Astrocyte of the spinal cord (primary cell): Measurements from ENCODE around the gene GLOD4.
A peak's percentile ranks its signal among the peaks of the same experiment; 100 is the strongest.
"Not testable (repeated sequence)": the region's sequence is repeated elsewhere in the genome, so short reads cannot be mapped to it uniquely, and the experiment has no call there.

Experiments used
- DNase-seq: peaks from one replicate; pipeline ENCODE4 v3.0.0; 2011; ENCODE audit warnings: low read depth, low spot score
- H3K4me3 ChIP-seq: 2 replicates; pipeline ENCODE4 v1.5.1; 2011; ENCODE audit warnings: low read depth, mild to moderate bottlenecking, low read length, moderate library complexity
- in situ Hi-C: cut with HindIII; loops from 2 replicates; pipeline ENCODE4 v1.10.0; 2017; ENCODE audit warnings: low sequenced_read_pairs
- TF ChIP-seq, protein P1 (sequence below): IDR thresholded peaks from 2 replicates; pipeline ENCODE4 v1.5.1; 2012; ENCODE audit warnings: low read depth, mild to moderate bottlenecking, low read length, inconsistent platforms

Gene GLOD4

GRCh38 chr17:781805-782731, at the start of gene GLOD4, which contains the start of gene MRM3:
Gene GLOD4 (minus strand): TSS chr17:782280. CDS start chr17:782255, 25 bp downstream.
Gene MRM3 (plus strand): TSS chr17:782353. CDS start chr17:782379, 26 bp downstream.
- peak within 1 kb of the TSS; percentile 99 for H3K4me3 ChIP-seq
- in situ Hi-C loops, result no loop called here
- TF ChIP-seq, protein P1, sequence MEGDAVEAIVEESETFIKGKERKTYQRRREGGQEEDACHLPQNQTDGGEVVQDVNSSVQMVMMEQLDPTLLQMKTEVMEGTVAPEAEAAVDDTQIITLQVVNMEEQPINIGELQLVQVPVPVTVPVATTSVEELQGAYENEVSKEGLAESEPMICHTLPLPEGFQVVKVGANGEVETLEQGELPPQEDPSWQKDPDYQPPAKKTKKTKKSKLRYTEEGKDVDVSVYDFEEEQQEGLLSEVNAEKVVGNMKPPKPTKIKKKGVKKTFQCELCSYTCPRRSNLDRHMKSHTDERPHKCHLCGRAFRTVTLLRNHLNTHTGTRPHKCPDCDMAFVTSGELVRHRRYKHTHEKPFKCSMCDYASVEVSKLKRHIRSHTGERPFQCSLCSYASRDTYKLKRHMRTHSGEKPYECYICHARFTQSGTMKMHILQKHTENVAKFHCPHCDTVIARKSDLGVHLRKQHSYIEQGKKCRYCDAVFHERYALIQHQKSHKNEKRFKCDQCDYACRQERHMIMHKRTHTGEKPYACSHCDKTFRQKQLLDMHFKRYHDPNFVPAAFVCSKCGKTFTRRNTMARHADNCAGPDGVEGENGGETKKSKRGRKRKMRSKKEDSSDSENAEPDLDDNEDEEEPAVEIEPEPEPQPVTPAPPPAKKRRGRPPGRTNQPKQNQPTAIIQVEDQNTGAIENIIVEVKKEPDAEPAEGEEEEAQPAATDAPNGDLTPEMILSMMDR, result no peak

GRCh38 chr17:830950-831349, 48.9 kb upstream of the GLOD4 start:
- TF ChIP-seq, protein P1, result no peak
- in situ Hi-C loops, result no loop called here
- no peak for DNase-seq
- H3K4me3 ChIP-seq, result no peak overlapping the region

More at GRCh38 chr17:781805-782731, at the start of gene GLOD4, which contains the start of gene MRM3:
- peak; percentile 86 for DNase-seq

DNA sequence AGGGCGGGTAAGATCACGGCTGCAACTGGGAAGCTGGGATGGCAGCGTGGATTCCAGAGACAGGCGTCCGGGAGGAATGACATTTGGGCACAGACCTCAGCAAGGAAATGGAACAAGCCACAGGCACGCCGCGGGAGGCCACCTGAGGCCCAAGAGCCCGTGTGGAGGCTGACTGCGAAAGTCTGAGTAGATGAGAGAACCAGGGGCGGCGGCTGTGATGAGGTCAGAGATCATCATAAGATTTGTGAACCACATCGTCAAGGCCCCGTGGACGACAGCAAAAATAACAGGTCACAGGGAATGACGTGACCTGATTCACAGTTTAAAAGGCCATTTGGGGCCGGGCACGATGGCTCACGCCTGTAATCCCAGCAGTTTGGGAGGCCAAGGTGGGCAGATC, 48.3 kb upstream of the GLOD4 start:
- in situ Hi-C loops, result no loop called here
- TF ChIP-seq, protein P1, result no peak
- DNase-seq, result no peak
- H3K4me3 ChIP-seq, result no peak overlapping the region

- H3K4me3 ChIP-seq, in situ Hi-C loops, DNase-seq: not testable (repeated sequence)
Measured at GRCh38 chr17:829614-830013, 47.5 kb upstream of the GLOD4 start.

- no peak for DNase-seq
- in situ Hi-C loops, result no loop called here
- no peak overlapping the region for H3K4me3 ChIP-seq
- TF ChIP-seq, protein P1, result no peak
Measured at GRCh38 chr17:828761-829160, 46.7 kb upstream of the GLOD4 start.

DNA sequence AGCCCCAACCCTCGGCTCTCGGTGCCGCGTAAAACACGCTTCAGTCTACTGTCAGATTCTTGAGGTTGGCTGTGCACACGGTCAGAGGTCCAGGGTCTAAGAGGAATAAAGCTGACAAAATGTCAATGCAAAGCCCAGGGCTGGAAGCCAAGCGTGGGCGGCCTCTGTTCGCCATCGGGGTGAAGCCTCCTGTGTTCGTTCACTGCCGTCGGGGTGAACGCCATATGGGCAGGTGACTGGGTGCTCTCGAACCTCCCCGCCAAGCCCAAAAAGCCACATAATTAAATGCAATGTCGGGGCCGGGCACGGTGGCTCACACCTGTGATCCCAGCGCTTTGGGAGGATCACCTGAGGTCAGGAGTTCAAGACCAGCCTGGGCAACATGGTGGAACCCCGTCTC, 44.7 kb upstream of the GLOD4 start:
- no peak overlapping the region for H3K4me3 ChIP-seq
- DNase-seq, result no peak
- TF ChIP-seq, protein P1, result no peak
- in situ Hi-C loops, result no loop called here

DNA sequence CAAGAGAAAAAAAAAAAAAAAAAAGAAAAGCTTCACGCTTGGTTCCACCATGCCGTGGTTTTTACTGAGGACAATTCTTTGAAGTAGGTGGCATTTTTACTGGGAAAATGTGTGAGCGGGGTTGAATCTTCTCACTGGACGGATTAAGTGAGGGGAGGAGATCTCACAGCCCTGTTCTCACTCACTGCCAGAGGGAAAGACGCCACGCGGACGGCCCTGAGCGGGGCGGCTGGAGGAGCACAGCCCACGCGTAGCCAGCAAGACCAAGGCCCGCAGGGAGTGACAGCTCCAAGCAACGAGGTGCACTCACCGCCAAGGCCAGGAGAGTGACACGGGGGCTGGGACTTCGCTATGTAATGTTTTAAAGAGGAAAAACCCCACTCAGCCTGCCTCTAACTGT, 43.1 kb upstream of the GLOD4 start:
- DNase-seq, result no peak
- in situ Hi-C loops, result no loop called here
- no peak overlapping the region for H3K4me3 ChIP-seq
- TF ChIP-seq, protein P1, result no peak
